DMS53 treated with DMSO at 0.1 percent for 48 hours (cell line): Measurements from ENCODE around the gene NCAM1.

Experiments used
- DNase-seq: peaks from one replicate; lab custom pipeline; 2025; ENCODE audit not compliant: unreplicated experiment; lab: John Stamatoyannopoulos, UW

Gene NCAM1

DNA sequence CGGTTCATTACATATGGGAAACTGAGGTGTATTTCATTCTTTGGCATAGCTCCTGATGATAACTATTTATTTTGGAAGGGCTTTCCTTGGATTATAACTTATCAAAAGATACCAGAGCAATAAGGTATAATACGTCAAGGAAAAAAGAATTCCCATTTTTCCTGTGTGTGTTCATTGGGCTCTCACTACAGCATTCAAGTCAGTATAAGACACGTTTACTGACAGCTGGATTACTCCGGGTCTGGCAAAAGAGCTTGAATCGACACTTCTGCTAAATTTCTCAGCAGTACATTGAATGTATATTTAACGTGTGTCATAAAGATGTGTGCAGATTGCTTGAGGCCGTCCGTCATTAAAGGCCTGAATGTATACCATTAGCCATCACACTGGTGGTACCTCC is 163.4 kb downstream of the NCAM1 start:
- no peak for DNase-seq

DNA sequence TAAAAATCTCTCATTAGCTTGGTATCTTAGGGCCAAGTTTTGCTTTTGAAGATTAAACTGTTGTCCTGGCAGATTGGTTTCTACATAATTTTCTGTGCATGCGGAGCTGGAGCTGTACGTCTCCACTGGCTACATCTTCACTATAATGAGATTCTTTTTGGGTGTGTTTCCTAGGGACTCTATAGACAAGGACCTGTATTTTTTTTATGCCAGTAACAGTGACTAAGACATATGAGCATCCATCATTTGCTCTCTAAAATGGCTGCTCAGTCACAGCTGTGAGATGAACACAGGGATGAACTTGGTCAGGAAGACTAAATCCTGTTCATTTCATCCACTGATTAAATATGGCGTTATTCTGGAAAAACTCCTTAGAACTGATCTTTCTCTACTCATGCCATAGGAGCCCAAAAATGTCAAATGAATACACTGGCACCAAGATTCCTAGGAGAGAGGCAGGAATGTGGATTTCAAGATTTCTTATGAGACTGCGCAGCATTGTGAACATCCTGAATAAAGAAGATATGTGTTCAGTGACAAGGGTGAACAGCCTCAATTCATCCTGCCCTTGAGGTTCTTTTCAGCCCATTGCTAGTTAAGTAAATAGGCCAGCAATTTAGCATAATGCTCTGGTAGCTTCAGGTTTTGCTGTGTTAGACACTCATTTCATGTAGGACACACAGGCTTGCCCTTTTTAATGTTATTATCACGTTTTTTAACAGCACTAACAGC is 168.2 kb downstream of the NCAM1 start:
- DNase-seq: no peak

DNA sequence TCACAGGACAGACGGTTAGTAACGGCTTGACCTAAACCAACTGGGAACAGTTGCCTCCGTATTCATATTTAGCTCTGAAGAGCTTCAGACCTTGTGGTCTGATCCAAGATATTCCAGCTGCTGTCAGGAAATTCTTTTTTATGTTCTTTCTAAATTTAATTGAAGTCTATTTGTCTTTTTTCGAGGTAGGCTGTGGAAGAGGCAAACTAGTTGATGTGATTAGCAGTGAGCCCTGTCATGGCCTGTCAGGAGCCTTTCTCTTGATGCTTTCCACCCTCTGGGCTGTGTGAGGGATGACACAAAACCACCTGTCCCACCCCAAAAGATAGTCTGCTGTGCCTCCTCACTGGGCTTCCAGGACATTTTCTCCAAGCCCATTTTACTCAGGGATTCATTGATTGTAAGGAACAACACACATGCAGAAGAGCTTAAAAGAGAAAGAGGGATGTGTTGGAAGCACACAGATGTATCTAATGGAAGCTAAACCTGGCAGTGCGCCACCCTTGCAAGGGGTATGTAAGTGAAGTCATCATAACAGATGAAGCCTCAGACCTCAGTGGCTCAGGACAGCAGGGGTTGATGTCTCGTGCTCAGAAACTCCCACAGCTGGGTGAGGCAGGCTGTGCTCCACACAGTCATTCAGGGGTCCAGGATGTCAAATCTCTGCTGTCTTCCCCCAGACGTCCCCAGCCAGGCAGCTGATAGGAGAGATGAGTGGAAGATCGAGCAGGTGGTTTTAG is 170.0 kb downstream of the NCAM1 start:
- no peak for DNase-seq

DNA sequence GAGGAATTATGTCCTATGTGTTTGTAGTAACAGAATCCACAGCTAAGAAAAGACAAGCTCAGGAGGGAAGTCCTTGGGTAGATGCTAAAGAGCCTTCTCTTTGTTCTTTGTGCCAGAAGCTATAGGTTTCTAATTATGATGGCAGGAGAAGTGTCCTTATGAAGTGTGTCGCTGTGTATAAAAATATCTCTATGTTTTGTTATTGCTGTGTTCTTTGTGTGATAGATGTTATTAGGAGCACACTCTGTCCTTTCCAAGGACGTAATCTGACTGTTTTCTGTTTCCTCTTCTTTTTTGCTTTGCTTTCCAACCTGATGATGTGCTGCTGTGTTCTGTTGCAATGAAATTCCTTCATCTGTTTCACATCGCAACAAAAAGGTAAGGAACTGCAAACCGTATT is 171.9 kb downstream of the NCAM1 start:
- DNase-seq: no peak

DNA sequence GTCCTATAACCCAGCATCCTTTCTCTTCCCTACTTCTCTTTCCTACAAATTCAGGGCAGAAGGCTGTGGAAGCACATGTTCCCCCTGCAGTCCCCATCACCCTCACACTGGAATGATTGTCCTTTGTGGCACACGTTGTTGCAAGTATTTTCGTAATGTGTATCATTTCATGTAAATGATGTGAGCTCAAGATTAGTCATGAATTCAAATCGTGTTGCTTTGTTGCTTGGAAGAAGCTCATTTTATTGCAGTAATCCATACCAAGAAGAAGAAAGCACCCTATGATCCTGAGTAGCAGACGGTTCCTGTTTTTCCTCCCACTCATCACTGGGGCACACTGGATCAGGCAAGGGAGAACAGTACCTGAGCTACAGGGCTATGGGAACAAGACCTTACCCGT is 173.4 kb downstream of the NCAM1 start:
- DNase-seq: no peak

DNA sequence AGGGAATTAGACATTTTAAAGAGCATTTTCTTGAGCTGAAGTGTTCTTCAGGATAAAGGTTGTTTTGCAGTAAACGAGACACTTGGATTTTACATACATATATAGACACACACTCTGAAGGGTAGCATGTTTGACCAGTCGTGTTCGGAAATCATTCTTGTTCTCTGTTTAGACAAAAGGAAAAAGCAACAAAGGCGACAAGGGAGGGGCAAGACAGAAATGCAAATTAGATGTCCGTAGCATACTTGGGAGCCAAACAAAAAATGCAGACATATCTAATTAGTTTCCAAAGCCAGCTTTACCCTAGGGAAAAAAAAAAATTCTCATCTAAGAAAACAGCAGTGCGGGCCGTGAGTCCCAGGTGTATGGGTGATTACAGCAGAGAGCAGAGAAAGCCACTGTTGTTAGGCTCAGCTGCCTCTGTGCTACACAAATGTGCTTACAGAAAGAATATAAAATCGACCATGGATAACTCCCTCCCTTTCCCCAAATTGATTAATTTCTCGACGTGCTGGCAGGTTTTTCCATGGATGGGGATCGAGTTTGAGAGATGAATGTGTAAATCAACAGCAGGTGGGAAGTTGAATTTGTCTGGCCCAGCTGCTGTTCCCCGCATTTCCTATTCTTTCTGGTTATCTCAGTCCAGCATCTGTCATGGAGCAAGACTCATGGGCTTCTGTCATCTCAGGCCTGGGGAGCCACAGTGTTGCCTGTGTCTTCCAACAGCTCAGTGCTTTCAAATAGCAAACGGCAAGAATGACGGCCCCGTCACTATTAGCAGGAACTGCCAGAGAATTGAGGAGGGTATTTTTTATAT is 176.7 kb downstream of the NCAM1 start:
- DNase-seq: no peak

DNA sequence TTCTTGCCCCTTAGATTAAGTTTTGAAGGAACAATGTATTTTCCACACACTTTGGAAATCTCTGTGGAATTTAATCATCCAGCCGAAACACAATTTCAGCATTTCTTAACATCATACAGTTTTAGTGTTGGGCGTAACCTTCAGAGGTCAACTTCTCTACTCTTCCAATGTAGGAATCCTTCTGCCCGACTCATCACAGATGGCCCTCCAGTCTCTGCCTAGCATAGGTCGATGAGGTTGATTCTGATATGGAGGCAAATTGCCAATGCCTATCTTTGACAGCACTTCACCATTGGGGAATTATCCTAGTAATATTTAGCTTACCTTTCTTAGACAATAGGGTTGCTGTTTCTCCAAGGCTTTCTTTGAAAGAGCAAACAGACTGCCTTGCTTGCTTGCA is 177.5 kb downstream of the NCAM1 start:
- DNase-seq: no peak

DNA sequence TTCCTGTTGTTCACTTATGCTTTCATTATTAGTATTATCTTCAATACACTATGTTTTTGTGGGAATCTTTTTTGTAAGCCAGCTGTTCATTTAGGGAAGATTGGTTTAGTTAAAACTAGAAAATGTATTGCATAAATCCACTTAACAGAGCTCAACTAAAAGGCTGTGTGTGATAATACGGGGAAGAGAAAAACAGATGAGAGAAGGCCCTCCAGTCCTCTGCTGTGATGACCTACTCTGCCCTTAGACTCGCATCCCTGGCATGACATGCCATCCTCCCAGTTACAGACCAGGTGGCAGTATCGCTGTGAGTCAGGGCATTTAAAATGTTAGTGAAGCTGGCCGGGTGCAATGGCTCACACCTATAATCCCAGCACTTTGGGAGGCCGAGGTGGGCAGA is 179.8 kb downstream of the NCAM1 start:
- DNase-seq: no peak

DNA sequence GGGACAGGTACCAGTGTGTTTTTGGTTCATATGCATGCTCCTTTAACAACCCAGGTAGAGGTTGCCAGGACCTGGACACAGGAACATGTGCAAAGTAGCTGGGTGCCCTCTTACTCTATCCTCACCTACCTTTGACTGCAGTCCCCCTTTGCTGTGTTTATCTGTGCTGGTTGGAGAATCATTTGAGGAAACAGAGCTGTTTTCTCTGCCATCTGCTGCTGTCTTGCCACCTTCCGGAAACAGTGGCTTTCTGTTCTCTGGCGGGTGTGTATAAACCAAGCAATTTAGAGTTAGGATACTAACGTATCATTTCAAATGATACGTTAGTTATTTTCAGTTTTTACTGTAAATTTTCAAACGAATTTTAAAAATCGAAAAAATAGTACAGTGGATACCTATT is 181.3 kb downstream of the NCAM1 start:
- no peak for DNase-seq

DNA sequence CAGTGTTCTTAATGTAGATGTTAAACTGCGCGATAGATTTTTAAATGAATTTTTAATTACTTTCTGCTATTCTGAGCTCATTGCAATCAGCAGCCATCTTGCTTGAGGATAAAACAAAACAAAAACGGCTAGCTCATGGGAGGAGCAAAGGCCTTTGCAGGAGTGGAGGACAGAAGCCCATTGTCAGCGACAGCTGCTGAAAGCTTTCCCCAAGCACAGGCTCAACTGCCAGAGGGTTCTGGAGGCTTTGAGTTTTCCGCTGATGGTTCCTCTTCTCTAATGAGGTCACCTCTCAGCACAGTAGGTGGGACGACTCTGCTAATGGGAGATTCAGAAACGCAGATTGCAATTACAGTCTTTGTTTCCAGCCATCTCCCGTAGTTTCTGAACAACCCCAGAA is 186.0 kb downstream of the NCAM1 start:
- no peak for DNase-seq

DNA sequence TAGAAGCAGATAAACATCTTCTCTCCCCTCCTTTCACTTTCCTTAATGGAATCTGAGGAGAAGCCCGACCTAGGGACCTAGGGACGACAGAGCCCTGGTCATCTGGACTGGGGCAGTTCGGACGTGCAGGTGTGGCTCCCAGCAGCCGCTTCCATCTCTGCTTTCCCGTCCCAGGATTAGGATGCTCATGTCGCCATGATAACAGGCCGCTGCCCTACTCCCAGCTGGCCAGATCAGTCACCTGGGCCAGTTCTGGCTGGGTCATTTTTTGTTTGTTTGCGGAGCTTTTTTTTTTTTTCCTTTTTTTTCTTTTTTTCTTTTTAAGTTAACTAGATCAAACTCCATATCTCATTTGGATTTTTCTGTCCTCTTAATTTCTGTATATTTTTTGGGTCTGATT is 186.9 kb downstream of the NCAM1 start:
- DNase-seq: no peak

DNA sequence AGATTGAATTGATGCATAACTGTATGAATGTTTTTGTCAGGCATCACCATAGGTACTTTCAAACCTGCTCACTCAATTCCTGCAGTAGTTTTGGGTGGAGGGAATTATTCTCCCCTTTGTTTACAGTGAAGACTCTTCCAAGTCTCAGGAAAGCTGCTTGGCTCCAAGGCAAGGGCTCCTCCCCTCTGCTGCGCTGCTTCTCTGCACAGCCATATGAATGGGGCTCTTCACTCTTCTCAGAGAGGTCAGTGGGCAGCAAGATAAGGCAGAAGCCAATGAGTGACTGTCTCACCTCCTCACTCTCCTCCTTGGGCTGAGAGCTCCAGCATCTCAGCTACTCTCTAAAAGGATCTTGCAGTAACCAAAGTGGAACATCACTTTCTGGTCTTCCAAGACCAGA is 187.4 kb downstream of the NCAM1 start:
- no peak for DNase-seq

DNA sequence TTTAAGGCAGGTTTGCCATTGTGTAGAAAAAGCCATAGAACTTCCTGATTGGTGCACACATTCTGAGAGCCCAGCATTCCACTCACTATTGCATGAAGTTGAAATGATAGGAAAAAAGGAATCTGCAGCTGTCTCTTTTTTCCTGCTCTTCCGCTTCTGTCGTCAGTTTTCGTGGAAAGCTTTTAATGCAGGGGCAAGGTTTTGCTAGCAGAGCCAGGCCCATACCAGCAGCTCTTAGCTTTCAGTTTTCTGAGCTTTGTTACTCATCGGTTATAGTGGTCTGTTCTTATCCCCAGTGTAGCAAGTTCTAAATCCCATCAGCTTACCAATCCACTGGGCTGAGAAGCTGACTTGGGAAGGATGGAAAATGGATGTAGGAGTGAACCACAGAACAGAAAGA is 190.3 kb downstream of the NCAM1 start:
- DNase-seq: no peak

DNA sequence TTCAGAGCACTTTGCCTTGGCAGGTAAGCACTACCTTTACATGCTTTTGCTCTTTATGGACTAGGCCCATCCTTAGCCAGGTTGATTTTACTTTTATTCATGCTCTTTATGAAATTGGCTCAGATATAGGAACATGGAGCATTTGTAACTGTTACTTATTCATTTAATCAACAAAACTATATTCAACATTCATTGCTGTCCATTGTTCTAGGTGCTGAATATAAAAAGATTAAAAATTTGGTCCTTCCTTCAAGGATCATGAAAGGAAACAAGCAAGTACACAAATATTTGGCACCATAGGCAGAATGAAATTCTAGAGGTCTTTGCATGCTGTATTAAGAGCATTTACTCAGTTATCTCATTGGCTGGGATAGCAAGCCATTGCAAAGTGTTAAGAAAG is 191.3 kb downstream of the NCAM1 start:
- DNase-seq: no peak

DNA sequence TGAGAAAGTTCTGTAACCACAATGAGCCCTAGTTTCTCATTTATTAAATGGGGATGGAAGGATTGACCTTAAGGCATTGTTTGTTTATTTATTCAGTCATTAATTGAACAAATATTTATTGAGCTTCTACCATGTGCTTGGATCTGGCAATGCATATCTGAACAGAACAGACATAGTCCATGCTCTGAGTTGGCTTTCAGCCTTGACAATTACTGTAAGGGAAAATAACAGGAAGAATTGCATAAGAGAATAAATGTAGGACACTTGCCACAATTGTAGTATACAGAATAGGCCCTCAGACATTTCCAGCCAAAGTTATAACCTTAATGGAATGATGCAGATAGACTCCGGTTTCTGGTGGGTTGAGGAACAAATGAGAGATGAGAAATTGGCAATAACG is 192.6 kb downstream of the NCAM1 start:
- no peak for DNase-seq

DNA sequence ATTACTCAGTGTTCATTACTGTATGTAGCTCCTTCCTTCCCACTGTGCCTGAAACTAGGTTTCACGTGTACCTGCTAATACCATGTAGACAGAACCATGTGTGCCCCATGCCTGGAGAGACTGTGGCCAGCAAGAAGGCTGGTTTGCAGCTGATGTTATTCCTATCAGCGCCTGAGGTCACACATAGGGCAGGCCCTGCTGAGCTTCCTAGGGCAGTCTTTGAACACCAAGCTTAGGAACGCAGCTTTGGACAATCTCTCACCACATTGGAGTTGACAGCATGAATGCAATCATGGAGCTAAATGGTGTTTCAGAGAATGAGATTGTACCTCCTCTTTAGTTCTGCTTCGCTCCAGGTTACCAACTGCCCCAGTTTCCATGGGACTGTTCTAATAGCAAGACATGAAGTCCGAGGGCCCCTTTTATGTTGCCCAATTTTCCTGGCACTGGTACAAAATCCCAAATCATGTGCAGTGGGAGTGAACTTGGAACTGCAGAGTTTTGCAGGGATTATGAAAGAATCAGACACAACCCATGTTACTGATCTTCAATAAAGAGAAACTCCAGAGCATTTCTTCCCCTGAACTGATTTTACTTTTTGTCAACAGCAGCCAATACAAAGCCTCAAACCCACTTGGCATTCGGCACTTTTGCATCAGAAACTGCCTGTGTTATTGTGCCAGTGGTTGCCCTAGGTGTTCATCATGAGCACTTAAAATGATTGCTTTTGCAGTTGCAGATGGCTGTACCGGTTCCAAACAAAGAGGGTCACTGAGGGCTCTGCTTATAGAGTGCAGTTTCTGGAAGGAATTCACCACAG is 199.0 kb downstream of the NCAM1 start:
- no peak for DNase-seq

DNA sequence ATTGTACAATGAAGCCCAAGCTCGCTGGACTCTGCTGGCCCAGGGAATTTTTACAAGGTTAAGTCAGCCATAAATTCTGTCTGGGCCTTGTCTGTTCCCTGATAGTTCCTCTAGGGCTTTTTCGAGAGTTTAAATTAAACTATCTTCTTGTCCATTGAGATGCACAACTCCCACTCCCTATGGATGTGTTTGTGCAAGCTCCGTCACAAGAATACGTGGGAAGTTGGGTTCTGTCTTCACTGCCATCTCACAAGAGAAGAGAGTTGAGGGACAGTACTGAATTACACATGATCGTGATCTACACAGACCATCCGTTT is 199.5 kb downstream of the NCAM1 start:
- DNase-seq: no peak

DNA sequence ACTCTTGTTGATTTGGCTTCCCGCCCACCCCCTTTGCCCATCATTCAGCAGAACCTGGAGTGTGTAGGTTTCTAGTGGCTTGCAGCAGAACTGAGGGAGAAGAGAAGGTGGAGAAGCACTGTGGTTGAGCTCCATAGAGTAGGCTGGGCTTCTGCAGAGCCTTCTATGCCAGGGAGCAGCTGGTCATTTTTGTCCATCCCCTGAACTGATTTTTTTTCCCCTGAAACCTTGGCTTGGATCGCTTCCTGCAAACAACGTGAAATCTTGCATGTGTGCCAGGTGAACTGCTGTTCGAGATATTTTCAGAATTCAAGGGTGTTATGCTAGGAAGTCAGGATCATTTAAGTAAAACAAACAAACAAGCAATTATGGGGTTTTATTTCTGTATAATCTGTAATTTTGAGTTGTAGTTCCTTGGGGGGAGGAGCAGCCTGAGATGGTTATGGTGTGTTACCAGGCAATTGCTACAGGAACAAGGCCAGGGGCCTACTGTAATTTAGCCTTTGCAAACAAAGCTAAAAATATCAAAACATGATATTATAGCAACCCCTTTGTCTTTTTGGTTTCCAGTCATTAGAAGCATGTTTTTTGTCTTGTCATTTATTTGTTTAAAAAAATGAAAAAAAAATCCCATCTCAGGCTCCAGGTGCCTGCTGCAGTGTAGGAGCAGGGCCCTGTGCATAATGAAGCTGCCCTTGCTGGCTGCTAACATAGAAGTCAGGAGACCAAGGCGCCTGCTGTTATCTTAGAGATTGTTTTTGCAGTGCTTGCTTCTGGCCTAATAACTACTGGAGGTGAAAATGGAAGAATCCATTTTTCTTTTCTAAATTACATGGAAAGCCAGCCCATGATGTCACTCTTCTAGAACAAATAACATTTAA is 200.7 kb downstream of the NCAM1 start:
- DNase-seq: peak; percentile 79

DNA sequence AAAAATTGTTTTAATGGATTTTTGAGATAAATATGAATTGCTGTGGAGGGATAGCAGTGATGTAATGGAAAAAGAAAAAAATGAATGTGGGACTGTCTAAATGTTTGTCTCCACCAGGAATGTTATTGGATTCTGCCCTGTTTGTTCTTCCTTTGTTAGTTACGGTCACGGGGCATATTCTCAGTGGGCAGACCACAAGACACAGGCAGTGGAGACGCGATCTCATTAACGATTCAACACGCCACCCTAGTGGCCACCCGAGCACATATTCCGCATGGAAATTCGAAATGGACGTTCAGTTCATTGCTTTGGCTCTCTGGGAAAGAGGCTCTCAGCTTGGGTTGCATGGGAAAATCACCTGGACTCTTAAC is 201.4 kb downstream of the NCAM1 start:
- DNase-seq: peak; percentile 20

DNA sequence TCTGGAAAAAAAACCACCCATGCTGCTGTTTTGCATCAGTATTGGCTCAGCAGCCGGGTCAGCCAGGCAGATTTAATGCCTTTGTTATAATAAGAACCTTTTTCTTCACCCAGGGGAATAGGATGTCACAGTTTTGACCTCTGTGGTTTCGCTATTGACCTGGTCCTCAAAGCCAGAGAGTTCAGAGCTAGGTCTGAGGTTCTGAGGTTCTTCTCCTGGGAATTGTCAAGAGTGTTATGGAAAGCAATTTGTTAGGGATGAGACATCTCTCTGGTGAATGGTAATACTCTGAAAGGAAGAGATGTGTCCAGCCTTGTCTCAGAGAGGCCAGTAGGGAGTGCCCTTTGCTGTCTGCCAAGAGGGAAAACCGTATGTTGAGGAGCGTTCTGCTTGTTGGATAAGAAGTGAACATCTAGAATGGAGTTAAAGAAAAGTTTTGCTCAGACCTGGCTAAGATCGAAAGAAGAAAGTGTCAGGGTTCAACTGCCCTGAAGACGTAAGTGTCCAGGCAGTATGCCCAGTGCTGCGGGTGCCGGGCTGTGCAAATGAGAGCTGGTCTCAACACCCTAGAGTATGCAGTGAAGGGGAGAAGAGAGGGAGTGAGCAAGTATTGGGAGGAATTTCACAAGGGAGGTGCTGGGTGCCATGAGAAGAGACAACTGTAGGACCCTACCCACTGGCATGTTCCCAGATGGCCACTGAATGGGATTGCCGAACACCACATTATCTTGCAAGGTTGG is 202.2 kb downstream of the NCAM1 start:
- DNase-seq: no peak
